Esophagus muscularis mucosa (tissue), 4 donors: ENCODE results near the gene FHIP1A. TPM values are rescaled to one million over a fixed set of nuclear protein-coding genes. Genes with fewer than 3 reads are reported as not detected.
"Not testable (repeated sequence)": the region's sequence is repeated elsewhere in the genome, so short reads cannot be mapped to it uniquely, and the experiment has no call there.

ENCODE experiments used
- DNase-seq: peaks from one replicate; pipeline ENCODE4 v3.0.0-alpha.2; 2017; ENCODE audit errors: extremely low spot score
- H3K27ac ChIP-seq, 4 donors: fragments of 200-600 bp; sonication (generic); replicated peaks in 1 of 4; 1 replicate in 3 of 4; 2 replicates in 1 of 4; pipeline ENCODE4 v1.5.1; 2016 to 2019; ENCODE audit warnings: mild to moderate bottlenecking in 1 of 4
- H3K27me3 ChIP-seq, 4 donors: fragments of 200-600 bp; sonication (generic); one replicate each; pipeline versions ENCODE4 v1.5.1 to v1.6.0; 2016 to 2019
- H3K36me3 ChIP-seq, 4 donors: fragments of 200-600 bp; sonication (generic); one replicate each; pipeline ENCODE4 v1.5.1; 2016 to 2019
- H3K4me1 ChIP-seq, 4 donors: fragments of 200-600 bp; sonication (generic); one replicate each; pipeline ENCODE4 v1.5.1; 2016 to 2019
- H3K4me3 ChIP-seq, 4 donors: fragments of 200-600 bp; sonication (generic); 1 replicate in 2 of 4; 2 replicates in 2 of 4; pipeline ENCODE4 v1.5.1; 2016 to 2019; ENCODE audit warnings: mild to moderate bottlenecking in 4 of 4, moderate library complexity in 1 of 4
- H3K9me3 ChIP-seq, 4 donors: fragments of 200-600 bp; sonication (generic); 1 replicate in 3 of 4; 2 replicates in 1 of 4; pipeline ENCODE4 v1.5.1; 2016 to 2019
- CTCF ChIP-seq, 3 experiments: fragments of 200-600 bp in 2 of 3; fragments of 450-650 bp in 1 of 3; sonication (generic) in 2 of 3; IDR thresholded peaks; one replicate each; pipeline ENCODE4 v1.5.1; 2017 to 2019; ENCODE audit warnings: antibody characterized with exemption in 3 of 3, mild to moderate bottlenecking in 2 of 3, moderate library complexity in 1 of 3
- EP300 ChIP-seq: sonication (generic); formaldehyde crosslinking; IDR thresholded peaks from one replicate; pipeline ENCODE4 v1.6.1; 2017; ENCODE audit warnings: antibody characterized with exemption
- POLR2A ChIP-seq: fragments of 450-650 bp; IDR thresholded peaks from one replicate; pipeline ENCODE4 v1.6.1; 2017; ENCODE audit warnings: antibody characterized with exemption, moderate library complexity, mild to moderate bottlenecking, low read depth
- POLR2AphosphoS5 ChIP-seq, 2 donors: sonication (generic); formaldehyde crosslinking; IDR thresholded peaks; one replicate each; pipeline ENCODE4 v1.6.1; 2017; ENCODE audit warnings: antibody characterized with exemption in 2 of 2
- WGBS: methylation state at CpG from one replicate; pipeline ENCODE4 v1.1.5; 2018; 5-methylcytosine and 5-hydroxymethylcytosine counted together
- intact Hi-C: fragments of 100-400 bp; cut with DNase I; formaldehyde crosslinking; loops from one replicate; pipeline ENCODE4 v1.15.1; 2023
- total RNA-seq, 4 donors: library from RNA; depleted of rRNA; stranded (reverse); fragments of >200 nt; gene quantifications; one replicate each; pipeline versions ENCODE4 v1.1.0 to v1.2.1, GENCODE V29; 2016

FHIP1A gene
- total RNA-seq, 4 donors from 2014 or later: 0.83 to 6.2 (median 2.2) TPM

GRCh38 chr4:151401739-151402138, 7.2 kb upstream of the FHIP1A start:
- no peak overlapping the region for H3K27ac ChIP-seq
- no peaks in the 10 kb centered on the region for H3K4me1 ChIP-seq
- TF ChIP-seq POLR2A (no peak), EP300 (no peak), POLR2AphosphoS5 (IDR thresholded peaks at IDR 0.05) (no peak), CTCF (IDR thresholded peaks at IDR 0.05) (no peak)
- no peaks in the 10 kb centered on the region for H3K27me3 ChIP-seq
- intact Hi-C loops: no loop called here
- no peaks in the 10 kb centered on the region for H3K36me3 ChIP-seq
- 96% methylated on average over 2 of the region's 2 CpGs for WGBS
- H3K4me3 ChIP-seq: no peak overlapping the region
- peaks cover 0 to 4% (median 0%) of the 10 kb centered on the region in 4 donors for H3K9me3 ChIP-seq
- DNase-seq: no peak

GRCh38 chr4:151402145-151402865, 6.7 kb upstream of the FHIP1A start:
- Histone ChIP-seq H3K4me1 (no peaks in the 10 kb centered on the region), H3K9me3 (peaks cover 0 to 4% (median 0%) of the 10 kb centered on the region in 4 donors), H3K27ac (no peak overlapping the region), H3K4me3 (no peak overlapping the region), H3K36me3 (no peaks in the 10 kb centered on the region), H3K27me3 (no peaks in the 10 kb centered on the region)
- TF ChIP-seq POLR2AphosphoS5 (IDR thresholded peaks at IDR 0.05) (no peak), EP300 (no peak), POLR2A (no peak), CTCF (IDR thresholded peaks at IDR 0.05) (no peak)
- DNase-seq: no peak
- WGBS: 81% methylated on average over 8 of the region's 8 CpGs
- intact Hi-C loops: no loop called here

GRCh38 chr4:151403656-151404055, 5.3 kb upstream of the FHIP1A start:
- TF ChIP-seq POLR2AphosphoS5 (IDR thresholded peaks at IDR 0.05) (no peak), POLR2A (no peak), CTCF (IDR thresholded peaks at IDR 0.05) (no peak), EP300 (no peak)
- intact Hi-C loops: no loop called here

GRCh38 chr4:151404802-151405201, 4.2 kb upstream of the FHIP1A start:
- DNase-seq, H3K36me3 ChIP-seq, H3K4me3 ChIP-seq, H3K27ac ChIP-seq, intact Hi-C loops, H3K27me3 ChIP-seq, H3K9me3 ChIP-seq: not testable (repeated sequence)
- WGBS: 91% methylated on average over 7 of the region's 7 CpGs
- peaks cover 0 to 19% (median 17%) of the 10 kb centered on the region in 4 donors for H3K4me1 ChIP-seq

More at GRCh38 chr4:151403656-151404055, 5.3 kb upstream of the FHIP1A start:
- H3K4me3 ChIP-seq: no peak overlapping the region
- WGBS: 66% methylated on average over 1 of the region's 1 CpG
- no peaks in the 10 kb centered on the region for H3K36me3 ChIP-seq
- H3K27me3 ChIP-seq: no peaks in the 10 kb centered on the region
- no peak for DNase-seq
- no peak overlapping the region for H3K27ac ChIP-seq
- peaks cover 0 to 11% (median 10%) of the 10 kb centered on the region in 4 donors for H3K4me1 ChIP-seq
- H3K9me3 ChIP-seq: peaks cover 0 to 4% (median 0%) of the 10 kb centered on the region in 4 donors

- Histone ChIP-seq H3K27ac (no peak overlapping the region), H3K36me3 (no peaks in the 10 kb centered on the region), H3K9me3 (no peaks in the 10 kb centered on the region), H3K4me3 (no peak overlapping the region), H3K4me1 (peaks cover 0 to 27% (median 21%) of the 10 kb centered on the region in 4 donors), H3K27me3 (no peaks in the 10 kb centered on the region)
- DNase-seq: no peak
- 92% methylated on average over 4 of the region's 4 CpGs for WGBS
- intact Hi-C loops: no loop called here
- TF ChIP-seq POLR2A (no peak), EP300 (no peak), CTCF (IDR thresholded peaks at IDR 0.05) (no peak), POLR2AphosphoS5 (IDR thresholded peaks at IDR 0.05) (no peak)
Measured at GRCh38 chr4:151407018-151407417, 2.0 kb upstream of the FHIP1A start.
